Measurements from ENCODE around the gene PLPP3.

The PLPP3 gene

DNA sequence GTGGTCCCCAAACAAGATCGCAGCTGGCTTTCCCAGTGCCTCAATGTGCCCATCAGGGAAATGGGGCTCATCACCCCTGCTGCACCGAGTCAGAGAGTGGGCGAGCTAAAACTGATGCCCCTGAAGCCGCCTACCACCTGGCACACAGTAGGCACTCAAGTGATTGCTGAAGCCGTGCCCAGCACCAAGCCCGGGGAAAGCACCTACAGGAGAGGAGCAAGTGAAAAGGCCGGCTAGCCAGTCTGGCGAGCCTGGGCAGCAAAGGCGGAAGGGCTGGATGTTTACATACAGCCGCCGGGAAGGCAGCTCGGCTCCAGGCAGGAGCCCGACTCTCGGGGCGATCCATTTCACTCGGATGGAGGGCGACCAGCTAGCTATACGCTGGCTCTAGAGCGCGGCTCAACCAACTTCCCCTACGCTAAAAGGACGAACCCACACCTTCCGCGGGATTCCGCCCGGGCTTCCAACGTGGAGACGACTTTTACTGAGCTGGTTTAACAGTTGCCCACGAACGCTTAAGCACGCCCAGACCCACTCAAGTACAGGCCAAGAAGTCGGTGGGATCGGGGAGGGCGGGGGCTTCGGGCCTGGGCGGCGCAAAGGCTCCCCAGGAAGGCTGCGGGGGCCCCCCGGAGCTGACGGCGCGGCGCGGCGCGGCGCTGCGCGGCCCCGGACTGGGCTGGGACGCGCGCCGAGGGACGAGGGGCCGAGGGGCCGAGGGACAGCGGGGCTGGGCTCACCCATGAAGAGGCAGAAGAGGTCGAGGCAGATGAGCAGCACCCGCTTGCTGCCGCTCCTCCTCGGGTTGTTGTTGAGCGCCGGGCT lies 1.0 kb downstream of the PLPP3 start (continued):
- TF ChIP-seq, protein P1, sequence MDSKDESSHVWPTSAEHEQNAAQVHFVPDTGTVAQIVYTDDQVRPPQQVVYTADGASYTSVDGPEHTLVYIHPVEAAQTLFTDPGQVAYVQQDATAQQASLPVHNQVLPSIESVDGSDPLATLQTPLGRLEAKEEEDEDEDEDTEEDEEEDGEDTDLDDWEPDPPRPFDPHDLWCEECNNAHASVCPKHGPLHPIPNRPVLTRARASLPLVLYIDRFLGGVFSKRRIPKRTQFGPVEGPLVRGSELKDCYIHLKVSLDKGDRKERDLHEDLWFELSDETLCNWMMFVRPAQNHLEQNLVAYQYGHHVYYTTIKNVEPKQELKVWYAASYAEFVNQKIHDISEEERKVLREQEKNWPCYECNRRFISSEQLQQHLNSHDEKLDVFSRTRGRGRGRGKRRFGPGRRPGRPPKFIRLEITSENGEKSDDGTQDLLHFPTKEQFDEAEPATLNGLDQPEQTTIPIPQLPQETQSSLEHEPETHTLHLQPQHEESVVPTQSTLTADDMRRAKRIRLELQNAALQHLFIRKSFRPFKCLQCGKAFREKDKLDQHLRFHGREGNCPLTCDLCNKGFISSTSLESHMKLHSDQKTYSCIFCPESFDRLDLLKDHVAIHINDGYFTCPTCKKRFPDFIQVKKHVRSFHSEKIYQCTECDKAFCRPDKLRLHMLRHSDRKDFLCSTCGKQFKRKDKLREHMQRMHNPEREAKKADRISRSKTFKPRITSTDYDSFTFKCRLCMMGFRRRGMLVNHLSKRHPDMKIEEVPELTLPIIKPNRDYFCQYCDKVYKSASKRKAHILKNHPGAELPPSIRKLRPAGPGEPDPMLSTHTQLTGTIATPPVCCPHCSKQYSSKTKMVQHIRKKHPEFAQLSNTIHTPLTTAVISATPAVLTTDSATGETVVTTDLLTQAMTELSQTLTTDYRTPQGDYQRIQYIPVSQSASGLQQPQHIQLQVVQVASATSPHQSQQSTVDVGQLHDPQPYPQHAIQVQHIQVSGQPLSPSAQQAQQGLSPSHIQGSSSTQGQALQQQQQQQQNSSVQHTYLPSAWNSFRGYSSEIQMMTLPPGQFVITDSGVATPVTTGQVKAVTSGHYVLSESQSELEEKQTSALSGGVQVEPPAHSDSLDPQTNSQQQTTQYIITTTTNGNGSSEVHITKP (tag by site-specific recombination; IDR thresholded peaks at IDR 0.05) = peak; percentile 97
- TF ChIP-seq RBAK (tag by site-specific recombination; IDR thresholded peaks at IDR 0.05) (no peak), ZNF239 (tag by site-specific recombination; IDR thresholded peaks at IDR 0.05) (no peak), ZNF391 (tag by site-specific recombination; IDR thresholded peaks at IDR 0.05; ENCODE audit: borderline replicate concordance, low read depth) (0 out of 2 replicates have a peak, but pooled peaks have one; percentile 27), ZFHX2 (tag by site-specific recombination; conservative IDR thresholded peaks at IDR 0.05) (peak; percentile 45; the same call in 1 of the 2 replicates)

DNA sequence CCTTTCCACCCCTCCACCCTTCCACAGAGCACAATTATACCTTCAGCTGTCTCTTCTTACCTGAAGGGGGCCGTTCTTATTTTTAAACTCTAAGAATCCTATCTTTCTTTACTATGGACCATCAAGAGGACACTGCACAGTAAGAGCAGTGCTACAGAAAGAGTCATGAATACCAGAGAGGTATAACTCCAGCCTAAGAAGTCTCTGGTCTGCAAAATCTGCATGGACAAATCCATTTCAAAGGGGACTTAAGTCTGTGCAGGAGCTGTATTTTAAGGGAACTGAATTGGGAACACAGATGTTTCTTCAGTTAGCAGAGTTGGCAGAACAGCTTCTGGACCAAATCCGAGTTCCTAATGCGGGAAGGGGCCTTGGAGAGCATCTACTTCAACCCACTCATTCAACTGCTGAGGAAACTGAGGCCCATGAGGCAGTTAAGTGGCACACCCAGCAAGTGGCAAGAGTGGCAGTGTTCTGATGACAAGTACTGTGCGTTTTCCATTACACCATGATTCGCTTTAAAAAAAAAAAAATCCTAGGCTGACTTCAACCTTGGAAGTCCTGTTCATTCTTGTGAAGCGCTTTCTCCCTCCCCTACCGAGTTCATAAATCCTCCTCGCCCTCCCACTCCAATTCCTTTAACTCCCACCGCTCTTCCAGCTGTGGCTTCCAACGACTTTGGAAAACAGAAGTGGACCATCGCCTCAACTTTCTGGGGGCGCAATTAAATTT lies 1.8 kb downstream of the PLPP3 start:
- ChIA-PET CTCF (interaction anchor here (0.6 to 2.3 kb wide), 22 partner anchors 11 to 1468 kb away, joined by 3 to 9 read pairs (median 3); no protein-coding TSS in a partner anchor), POLR2A (interaction anchor here (1.0 to 1.2 kb wide), 2 partner anchors 24 to 50 kb away, joined by 3 read pairs; no protein-coding TSS in a partner anchor)
- peak overlapping the region; percentile 96; the same call in 1 of the 2 replicates for H3K27ac ChIP-seq (ENCODE audit: extremely low read depth, low read depth, low read length)
- no peaks in the 10 kb centered on the region for H3K36me3 ChIP-seq (ENCODE audit: control insufficient read depth in 2 of 2, insufficient read depth in 1 of 2, low read length in 2 of 2)
- peak overlapping the region; percentile 91 for H3K4me3 ChIP-seq (ENCODE audit: low read depth, low read length)
- peaks cover 18% of the 10 kb centered on the region for H3K4me1 ChIP-seq (ENCODE audit: control insufficient read depth, insufficient read depth, low read length)
- no peaks in the 10 kb centered on the region for H3K9me3 ChIP-seq (ENCODE audit: control insufficient read depth, insufficient read depth, low read depth, low read length)
- no peak for TF ChIP-seq ZBTB7A (tag by site-specific recombination; IDR thresholded peaks at IDR 0.05; ENCODE audit: low read depth)
- TF ChIP-seq, protein P1 (tag by site-specific recombination; IDR thresholded peaks at IDR 0.05) = peak; percentile 79
- no peak for TF ChIP-seq IKZF3 (tag by site-specific recombination; IDR thresholded peaks at IDR 0.05)
- no peak for TF ChIP-seq ZNF16 (tag by site-specific recombination; IDR thresholded peaks at IDR 0.05; ENCODE audit: low read depth)
- TF ChIP-seq ZNF776 (tag by site-specific recombination; IDR thresholded peaks at IDR 0.05; ENCODE audit: borderline replicate concordance) = no peak
- TF ChIP-seq, protein P2, sequence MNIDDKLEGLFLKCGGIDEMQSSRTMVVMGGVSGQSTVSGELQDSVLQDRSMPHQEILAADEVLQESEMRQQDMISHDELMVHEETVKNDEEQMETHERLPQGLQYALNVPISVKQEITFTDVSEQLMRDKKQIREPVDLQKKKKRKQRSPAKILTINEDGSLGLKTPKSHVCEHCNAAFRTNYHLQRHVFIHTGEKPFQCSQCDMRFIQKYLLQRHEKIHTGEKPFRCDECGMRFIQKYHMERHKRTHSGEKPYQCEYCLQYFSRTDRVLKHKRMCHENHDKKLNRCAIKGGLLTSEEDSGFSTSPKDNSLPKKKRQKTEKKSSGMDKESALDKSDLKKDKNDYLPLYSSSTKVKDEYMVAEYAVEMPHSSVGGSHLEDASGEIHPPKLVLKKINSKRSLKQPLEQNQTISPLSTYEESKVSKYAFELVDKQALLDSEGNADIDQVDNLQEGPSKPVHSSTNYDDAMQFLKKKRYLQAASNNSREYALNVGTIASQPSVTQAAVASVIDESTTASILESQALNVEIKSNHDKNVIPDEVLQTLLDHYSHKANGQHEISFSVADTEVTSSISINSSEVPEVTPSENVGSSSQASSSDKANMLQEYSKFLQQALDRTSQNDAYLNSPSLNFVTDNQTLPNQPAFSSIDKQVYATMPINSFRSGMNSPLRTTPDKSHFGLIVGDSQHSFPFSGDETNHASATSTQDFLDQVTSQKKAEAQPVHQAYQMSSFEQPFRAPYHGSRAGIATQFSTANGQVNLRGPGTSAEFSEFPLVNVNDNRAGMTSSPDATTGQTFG (tag by site-specific recombination; IDR thresholded peaks at IDR 0.05; ENCODE audit: borderline replicate concordance) = no peak
- TF ChIP-seq, protein P3, sequence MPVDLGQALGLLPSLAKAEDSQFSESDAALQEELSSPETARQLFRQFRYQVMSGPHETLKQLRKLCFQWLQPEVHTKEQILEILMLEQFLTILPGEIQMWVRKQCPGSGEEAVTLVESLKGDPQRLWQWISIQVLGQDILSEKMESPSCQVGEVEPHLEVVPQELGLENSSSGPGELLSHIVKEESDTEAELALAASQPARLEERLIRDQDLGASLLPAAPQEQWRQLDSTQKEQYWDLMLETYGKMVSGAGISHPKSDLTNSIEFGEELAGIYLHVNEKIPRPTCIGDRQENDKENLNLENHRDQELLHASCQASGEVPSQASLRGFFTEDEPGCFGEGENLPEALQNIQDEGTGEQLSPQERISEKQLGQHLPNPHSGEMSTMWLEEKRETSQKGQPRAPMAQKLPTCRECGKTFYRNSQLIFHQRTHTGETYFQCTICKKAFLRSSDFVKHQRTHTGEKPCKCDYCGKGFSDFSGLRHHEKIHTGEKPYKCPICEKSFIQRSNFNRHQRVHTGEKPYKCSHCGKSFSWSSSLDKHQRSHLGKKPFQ (tag by site-specific recombination; IDR thresholded peaks at IDR 0.05) = no peak
- TF ChIP-seq, protein P4, sequence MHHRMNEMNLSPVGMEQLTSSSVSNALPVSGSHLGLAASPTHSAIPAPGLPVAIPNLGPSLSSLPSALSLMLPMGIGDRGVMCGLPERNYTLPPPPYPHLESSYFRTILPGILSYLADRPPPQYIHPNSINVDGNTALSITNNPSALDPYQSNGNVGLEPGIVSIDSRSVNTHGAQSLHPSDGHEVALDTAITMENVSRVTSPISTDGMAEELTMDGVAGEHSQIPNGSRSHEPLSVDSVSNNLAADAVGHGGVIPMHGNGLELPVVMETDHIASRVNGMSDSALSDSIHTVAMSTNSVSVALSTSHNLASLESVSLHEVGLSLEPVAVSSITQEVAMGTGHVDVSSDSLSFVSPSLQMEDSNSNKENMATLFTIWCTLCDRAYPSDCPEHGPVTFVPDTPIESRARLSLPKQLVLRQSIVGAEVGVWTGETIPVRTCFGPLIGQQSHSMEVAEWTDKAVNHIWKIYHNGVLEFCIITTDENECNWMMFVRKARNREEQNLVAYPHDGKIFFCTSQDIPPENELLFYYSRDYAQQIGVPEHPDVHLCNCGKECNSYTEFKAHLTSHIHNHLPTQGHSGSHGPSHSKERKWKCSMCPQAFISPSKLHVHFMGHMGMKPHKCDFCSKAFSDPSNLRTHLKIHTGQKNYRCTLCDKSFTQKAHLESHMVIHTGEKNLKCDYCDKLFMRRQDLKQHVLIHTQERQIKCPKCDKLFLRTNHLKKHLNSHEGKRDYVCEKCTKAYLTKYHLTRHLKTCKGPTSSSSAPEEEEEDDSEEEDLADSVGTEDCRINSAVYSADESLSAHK (tag by site-specific recombination; IDR thresholded peaks at IDR 0.05) = no peak
- no peak for TF ChIP-seq ZNF48 (tag by site-specific recombination; IDR thresholded peaks at IDR 0.05)
- no peak for TF ChIP-seq ZNF324 (tag by site-specific recombination; IDR thresholded peaks at IDR 0.05)
- TF ChIP-seq, protein P5, sequence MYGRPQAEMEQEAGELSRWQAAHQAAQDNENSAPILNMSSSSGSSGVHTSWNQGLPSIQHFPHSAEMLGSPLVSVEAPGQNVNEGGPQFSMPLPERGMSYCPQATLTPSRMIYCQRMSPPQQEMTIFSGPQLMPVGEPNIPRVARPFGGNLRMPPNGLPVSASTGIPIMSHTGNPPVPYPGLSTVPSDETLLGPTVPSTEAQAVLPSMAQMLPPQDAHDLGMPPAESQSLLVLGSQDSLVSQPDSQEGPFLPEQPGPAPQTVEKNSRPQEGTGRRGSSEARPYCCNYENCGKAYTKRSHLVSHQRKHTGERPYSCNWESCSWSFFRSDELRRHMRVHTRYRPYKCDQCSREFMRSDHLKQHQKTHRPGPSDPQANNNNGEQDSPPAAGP (tag by site-specific recombination; IDR thresholded peaks at IDR 0.05) = 0 out of 2 replicates have a peak, but pooled peaks have one; percentile 15
- peak; percentile 86 for TF ChIP-seq EGR2 (tag by site-specific recombination; IDR thresholded peaks at IDR 0.05; ENCODE audit: low read depth)
- TF ChIP-seq ZNF600 (tag by site-specific recombination; IDR thresholded peaks at IDR 0.05) = peak; percentile 62; the same call in 1 of the 2 replicates

Data from HEK293 (cell line).